Measurements from ENCODE around the gene VWA2. TPM values are rescaled to one million over a fixed set of nuclear protein-coding genes. Genes with fewer than 3 reads are reported as not detected.

Gene VWA2
- total RNA-seq, 1 experiment from 2014 or later: not detected

- H3K27ac ChIP-seq: no peak overlapping the region
- DNase-seq (ENCODE audit: low read depth in 1 of 2, low spot score in 2 of 2): no peak
- peaks cover 10% of the 10 kb centered on the region for H3K4me1 ChIP-seq (replicated peaks)
- no peaks in the 10 kb centered on the region for H3K27me3 ChIP-seq (replicated peaks)
- no peak overlapping the region for H3K4me3 ChIP-seq
- H3K9me3 ChIP-seq (replicated peaks): no peaks in the 10 kb centered on the region
- no peaks in the 10 kb centered on the region for H3K36me3 ChIP-seq
Observed at GRCh38 chr10:114255227-114255626, 16.2 kb downstream of the VWA2 start.

DNA sequence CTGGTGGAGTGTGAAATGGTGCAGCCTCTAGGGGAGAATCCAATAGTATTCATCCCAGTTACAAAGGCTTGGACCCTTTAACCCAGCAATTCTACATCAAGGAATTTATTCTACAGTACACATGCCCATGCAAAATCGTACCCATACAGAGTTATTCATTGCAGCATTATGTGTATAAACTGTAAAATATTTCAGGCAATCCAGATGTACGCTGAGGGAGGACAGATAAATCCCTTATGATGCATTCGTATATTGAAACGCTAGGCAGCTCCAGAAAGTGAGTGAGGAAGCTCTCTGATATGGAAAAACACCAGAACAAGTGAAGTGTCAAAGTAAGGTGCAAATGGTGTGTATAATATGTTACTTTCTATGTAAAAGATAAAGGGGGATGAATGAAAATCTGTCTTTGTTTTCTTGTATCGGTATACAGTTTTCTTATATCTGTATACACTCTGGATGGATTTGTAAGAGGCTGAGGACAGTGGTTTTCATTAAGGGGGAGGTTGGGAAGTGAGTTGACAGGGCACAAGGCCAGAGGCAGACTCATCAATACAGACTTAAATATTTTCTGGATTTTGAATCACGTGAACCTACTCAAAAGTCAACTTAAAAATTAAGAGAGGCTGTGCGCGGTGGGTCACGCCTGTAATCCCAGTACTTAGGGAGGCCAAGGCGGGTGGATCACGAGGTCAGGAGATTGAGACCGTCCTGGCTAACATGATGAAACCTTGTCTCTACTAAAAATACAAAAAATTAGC is 17.1 kb downstream of the VWA2 start:
- Histone ChIP-seq H3K36me3 (no peaks in the 10 kb centered on the region), H3K27me3 (replicated peaks) (no peaks in the 10 kb centered on the region), H3K9me3 (replicated peaks) (no peaks in the 10 kb centered on the region), H3K4me1 (replicated peaks) (peaks cover 19% of the 10 kb centered on the region), H3K4me3 (no peak overlapping the region), H3K27ac (no peak overlapping the region)
- no peak for DNase-seq (ENCODE audit: low read depth in 1 of 2, low spot score in 2 of 2)

DNA sequence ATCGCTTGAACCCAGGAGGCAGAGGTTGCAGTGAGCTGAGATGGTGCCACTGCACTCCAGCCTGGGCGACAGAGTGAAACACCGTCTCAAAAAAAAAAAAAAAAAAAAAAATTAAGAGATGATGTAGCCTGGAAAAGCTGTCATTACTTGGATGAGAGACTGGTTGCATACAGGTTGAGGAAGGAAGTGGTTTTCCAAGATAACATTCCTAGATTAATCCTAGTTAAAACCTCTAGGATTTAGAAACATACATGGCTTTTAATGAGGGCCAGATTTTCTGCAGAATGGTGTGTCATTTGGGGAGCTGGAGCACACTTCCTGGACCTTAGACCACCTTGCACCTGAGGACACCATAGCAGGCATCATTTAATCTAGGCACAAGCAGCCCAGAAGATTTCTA is 17.8 kb downstream of the VWA2 start:
- H3K9me3 ChIP-seq (replicated peaks): no peaks in the 10 kb centered on the region
- peaks cover 25% of the 10 kb centered on the region for H3K4me1 ChIP-seq (replicated peaks)
- H3K4me3 ChIP-seq: no peak overlapping the region
- DNase-seq (ENCODE audit: low read depth in 1 of 2, low spot score in 2 of 2): no peak
- H3K36me3 ChIP-seq: no peaks in the 10 kb centered on the region
- H3K27me3 ChIP-seq (replicated peaks): no peaks in the 10 kb centered on the region
- no peak overlapping the region for H3K27ac ChIP-seq

- H3K4me3 ChIP-seq: no peak overlapping the region
- no peak overlapping the region for H3K27ac ChIP-seq
- H3K4me1 ChIP-seq (replicated peaks): peaks cover 25% of the 10 kb centered on the region
- no peak for DNase-seq (ENCODE audit: low read depth in 1 of 2, low spot score in 2 of 2)
- no peaks in the 10 kb centered on the region for H3K27me3 ChIP-seq (replicated peaks)
- no peaks in the 10 kb centered on the region for H3K36me3 ChIP-seq
- no peaks in the 10 kb centered on the region for H3K9me3 ChIP-seq (replicated peaks)
Observed at GRCh38 chr10:114257498-114257897, 18.4 kb downstream of the VWA2 start.

DNA sequence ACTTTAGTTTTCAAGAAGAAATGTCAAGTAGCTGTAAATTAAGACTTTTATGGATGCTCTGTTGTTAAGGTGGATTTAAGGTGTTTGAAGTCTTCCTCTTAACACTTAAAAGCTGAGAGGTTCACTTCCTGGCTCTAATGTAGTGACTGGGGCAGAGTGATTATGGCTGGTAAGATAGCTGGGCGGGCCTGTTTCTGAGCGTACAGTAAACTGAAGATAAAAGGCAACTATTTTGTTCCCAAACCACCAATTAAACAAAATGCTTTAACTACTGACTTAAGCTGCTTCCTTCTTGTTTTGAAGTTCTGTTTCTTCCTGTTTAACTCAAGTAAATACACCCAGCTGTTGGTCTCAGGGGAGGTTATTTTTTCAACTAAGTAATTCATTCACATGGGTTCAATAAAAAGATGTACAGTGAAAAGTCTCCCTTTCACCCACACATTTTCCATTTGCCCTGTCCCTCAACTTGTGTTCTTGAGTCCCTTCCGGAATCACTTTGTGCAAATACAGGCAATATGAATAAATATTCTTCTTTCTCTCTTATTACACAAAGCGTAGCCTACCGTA is 19.3 kb downstream of the VWA2 start:
- H3K4me1 ChIP-seq (replicated peaks): peaks cover 25% of the 10 kb centered on the region
- H3K4me3 ChIP-seq: no peak overlapping the region
- no peaks in the 10 kb centered on the region for H3K36me3 ChIP-seq
- no peak overlapping the region for H3K27ac ChIP-seq
- H3K9me3 ChIP-seq (replicated peaks): no peaks in the 10 kb centered on the region
- peak in 1 of 2 experiments; percentile 7 for DNase-seq (ENCODE audit: low read depth in 1 of 2, low spot score in 2 of 2)
- no peaks in the 10 kb centered on the region for H3K27me3 ChIP-seq (replicated peaks)

DNA sequence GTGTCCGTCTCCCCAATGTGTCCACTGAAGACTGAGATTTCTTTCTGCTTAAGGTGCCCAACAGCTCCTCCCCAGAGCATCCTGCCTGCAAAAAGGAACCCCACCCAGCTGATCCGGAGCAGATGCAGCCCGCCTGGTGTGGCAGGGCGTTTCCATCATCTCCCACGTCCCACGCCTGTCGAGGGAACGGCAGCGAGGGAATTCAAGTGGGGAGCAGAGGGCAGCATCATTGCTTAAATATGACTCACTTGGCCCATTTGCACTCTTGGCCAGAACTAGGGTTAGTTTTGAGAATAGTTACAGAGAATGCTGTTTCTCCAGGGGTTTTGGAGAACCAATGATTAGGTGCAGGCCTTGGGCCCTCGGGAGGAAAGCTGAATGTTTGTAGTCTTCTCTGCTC is 20.8 kb downstream of the VWA2 start:
- H3K9me3 ChIP-seq (replicated peaks): no peaks in the 10 kb centered on the region
- peaks cover 25% of the 10 kb centered on the region for H3K4me1 ChIP-seq (replicated peaks)
- no peak overlapping the region for H3K4me3 ChIP-seq
- H3K27ac ChIP-seq: no peak overlapping the region
- no peak for DNase-seq (ENCODE audit: low read depth in 1 of 2, low spot score in 2 of 2)
- no peaks in the 10 kb centered on the region for H3K36me3 ChIP-seq
- no peaks in the 10 kb centered on the region for H3K27me3 ChIP-seq (replicated peaks)

- Histone ChIP-seq H3K36me3 (no peaks in the 10 kb centered on the region), H3K27me3 (replicated peaks) (no peaks in the 10 kb centered on the region), H3K27ac (no peak overlapping the region; the same call in 1 of the 2 replicates), H3K4me3 (no peak overlapping the region), H3K9me3 (replicated peaks) (no peaks in the 10 kb centered on the region), H3K4me1 (replicated peaks) (peaks cover 25% of the 10 kb centered on the region)
- DNase-seq (ENCODE audit: low read depth in 1 of 2, low spot score in 2 of 2): no peak
Observed at GRCh38 chr10:114260366-114260765, 21.3 kb downstream of the VWA2 start.

- H3K27me3 ChIP-seq (replicated peaks): no peaks in the 10 kb centered on the region
- no peaks in the 10 kb centered on the region for H3K9me3 ChIP-seq (replicated peaks)
- no peaks in the 10 kb centered on the region for H3K36me3 ChIP-seq
- peaks cover 25% of the 10 kb centered on the region for H3K4me1 ChIP-seq (replicated peaks)
- DNase-seq (ENCODE audit: low read depth in 1 of 2, low spot score in 2 of 2): peak in 1 of 2 experiments; percentile 54
- no peak overlapping the region for H3K4me3 ChIP-seq
- H3K27ac ChIP-seq: peak overlapping the region; percentile 29; the same call in 1 of the 2 replicates
Observed at GRCh38 chr10:114261076-114261475, 22.0 kb downstream of the VWA2 start.

DNA sequence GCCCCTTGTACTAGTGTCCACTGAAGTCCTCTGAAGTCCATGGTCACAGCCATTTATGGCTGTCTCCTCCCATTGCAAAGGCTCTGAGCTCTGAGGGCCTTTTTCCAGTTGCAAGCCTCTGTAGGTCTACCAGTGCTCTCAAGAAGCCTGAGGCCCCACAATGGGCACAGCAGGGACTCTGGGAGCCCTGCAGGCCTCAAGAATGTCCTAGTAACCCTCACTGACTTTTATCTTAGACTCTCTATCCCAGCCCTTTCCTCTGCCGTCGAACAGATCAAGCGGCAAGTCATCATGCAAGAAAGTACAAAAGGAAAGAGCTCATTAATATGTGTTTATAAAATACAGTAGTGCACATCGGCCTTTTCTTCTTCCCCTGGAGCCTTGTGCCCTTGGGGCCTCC is 23.4 kb downstream of the VWA2 start:
- Histone ChIP-seq H3K4me1 (replicated peaks) (peaks cover 25% of the 10 kb centered on the region), H3K27me3 (replicated peaks) (no peaks in the 10 kb centered on the region), H3K9me3 (replicated peaks) (no peaks in the 10 kb centered on the region), H3K4me3 (no peak overlapping the region), H3K36me3 (no peaks in the 10 kb centered on the region), H3K27ac (no peak overlapping the region)
- DNase-seq (ENCODE audit: low read depth in 1 of 2, low spot score in 2 of 2): no peak

DNA sequence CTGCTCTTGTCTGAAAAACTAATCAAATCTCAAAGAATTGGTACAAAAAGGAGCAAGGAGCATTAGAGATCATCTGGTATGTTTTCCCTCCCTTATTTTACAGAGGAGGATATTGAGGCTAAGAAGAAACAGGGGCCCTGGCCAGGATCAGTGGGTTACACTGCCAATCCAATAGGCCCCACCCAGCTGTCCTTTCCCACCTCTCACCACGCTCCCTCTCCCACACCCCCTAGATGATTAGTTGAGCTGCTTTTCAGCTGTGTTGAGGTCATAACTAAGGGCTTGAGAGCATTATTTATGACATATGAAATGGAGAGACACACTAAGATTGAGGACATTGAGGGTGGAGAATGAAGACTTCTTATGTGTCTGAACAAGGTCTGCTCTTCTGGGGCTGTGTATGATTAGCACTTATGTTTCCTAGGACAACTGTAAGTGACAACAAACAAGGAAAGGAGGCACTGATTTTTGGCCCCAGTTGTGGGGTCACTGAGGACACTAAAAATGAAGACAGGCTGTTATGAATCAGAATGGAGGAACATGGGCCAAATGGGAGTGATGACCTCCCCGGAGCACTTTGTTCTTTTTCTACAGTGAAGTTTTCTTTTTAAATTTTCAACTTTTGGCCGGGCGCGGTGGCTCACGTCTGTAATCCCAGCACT is 26.5 kb downstream of the VWA2 start:
- Histone ChIP-seq H3K27ac (no peak overlapping the region), H3K36me3 (no peaks in the 10 kb centered on the region), H3K9me3 (replicated peaks) (no peaks in the 10 kb centered on the region), H3K4me1 (replicated peaks) (peaks cover 14% of the 10 kb centered on the region), H3K4me3 (no peak overlapping the region), H3K27me3 (replicated peaks) (no peaks in the 10 kb centered on the region)
- no peak for DNase-seq (ENCODE audit: low read depth in 1 of 2, low spot score in 2 of 2)

DNA sequence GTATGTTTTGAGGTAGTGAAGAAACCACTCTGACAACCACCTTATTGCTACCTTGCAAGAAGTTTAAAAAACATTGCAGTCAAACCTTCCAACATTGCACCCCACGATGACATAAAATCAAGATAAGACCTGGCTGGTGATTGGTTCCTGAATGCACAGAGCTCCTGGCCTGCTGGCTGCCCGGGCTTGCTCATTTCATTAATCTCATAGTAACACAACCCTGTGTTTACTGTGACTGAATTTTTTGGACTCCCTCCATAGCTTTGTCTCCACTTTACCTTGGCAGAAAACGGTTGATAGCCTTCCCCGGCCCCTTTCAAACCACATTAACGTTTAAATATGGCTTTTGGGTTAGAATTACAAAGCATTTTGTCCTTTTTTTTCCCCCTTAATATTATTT is 27.5 kb downstream of the VWA2 start:
- Histone ChIP-seq H3K36me3 (no peaks in the 10 kb centered on the region), H3K27ac (no peak overlapping the region), H3K9me3 (replicated peaks) (no peaks in the 10 kb centered on the region), H3K4me1 (replicated peaks) (peaks cover 14% of the 10 kb centered on the region), H3K27me3 (replicated peaks) (no peaks in the 10 kb centered on the region), H3K4me3 (no peak overlapping the region)
- DNase-seq (ENCODE audit: low read depth in 1 of 2, low spot score in 2 of 2): no peak

GRCh38 chr10:114271075-114271778 is 32.2 kb downstream of the VWA2 start:
- no peak overlapping the region for H3K4me3 ChIP-seq
- H3K4me1 ChIP-seq (replicated peaks): peaks cover 28% of the 10 kb centered on the region
- H3K27me3 ChIP-seq (replicated peaks): no peaks in the 10 kb centered on the region
- H3K36me3 ChIP-seq: no peaks in the 10 kb centered on the region
- DNase-seq (ENCODE audit: low read depth in 1 of 2, low spot score in 2 of 2): peak in 1 of 2 experiments; percentile 83
- no peaks in the 10 kb centered on the region for H3K9me3 ChIP-seq (replicated peaks)
- peak overlapping the region; percentile 52 for H3K27ac ChIP-seq

DNA sequence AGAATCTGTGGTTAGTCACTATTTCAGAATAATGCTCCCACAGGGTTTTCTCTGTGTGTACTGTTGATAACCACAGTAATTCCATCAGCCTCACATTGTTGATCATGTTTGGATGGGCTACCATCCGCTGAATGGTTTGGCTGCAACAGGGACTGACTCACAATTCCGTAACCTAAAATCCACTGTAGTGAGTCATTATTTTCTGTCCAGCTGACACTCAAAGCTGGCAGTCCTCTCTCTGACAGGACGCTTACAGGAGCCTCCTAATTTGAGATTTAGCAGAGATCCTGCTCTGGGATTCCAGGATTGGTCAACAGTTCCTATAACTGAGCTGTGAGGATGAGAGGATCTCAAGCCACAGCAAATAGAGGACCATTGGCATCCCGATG is 32.7 kb downstream of the VWA2 start:
- peak; percentile 87 to 95 for DNase-seq (ENCODE audit: low read depth in 1 of 2, low spot score in 2 of 2)
- Histone ChIP-seq H3K27me3 (replicated peaks) (no peaks in the 10 kb centered on the region), H3K4me1 (replicated peaks) (peaks cover 34% of the 10 kb centered on the region), H3K9me3 (replicated peaks) (no peaks in the 10 kb centered on the region), H3K36me3 (no peaks in the 10 kb centered on the region), H3K4me3 (no peak overlapping the region), H3K27ac (peak overlapping the region; percentile 52)

GRCh38 chr10:114272696-114273095 is 33.6 kb downstream of the VWA2 start:
- Histone ChIP-seq H3K4me3 (no peak overlapping the region), H3K27ac (no peak overlapping the region), H3K27me3 (replicated peaks) (no peaks in the 10 kb centered on the region), H3K9me3 (replicated peaks) (no peaks in the 10 kb centered on the region), H3K36me3 (no peaks in the 10 kb centered on the region), H3K4me1 (replicated peaks) (peaks cover 34% of the 10 kb centered on the region)
- DNase-seq (ENCODE audit: low read depth in 1 of 2, low spot score in 2 of 2): no peak
